GM10266 (cell line): ENCODE results near the gene ZBTB38.

ENCODE experiments used
- DNase-seq: peaks from one replicate; pipeline ENCODE4 v3.0.0; 2012; ENCODE audit errors: extremely low spot score
- CTCF ChIP-seq: IDR thresholded peaks from 2 replicates; pipeline ENCODE4 v1.5.1; 2012; ENCODE audit warnings: mild to moderate bottlenecking, low read depth; ENCODE audit not compliant: control insufficient read depth, insufficient read depth; ENCODE audit errors: missing control alignments

Gene ZBTB38

GRCh38 chr3:141400073-141400971 is 32.0 kb downstream of the ZBTB38 start:
- DNase-seq = no peak
- no peak for TF ChIP-seq CTCF

- DNase-seq = no peak
- no peak for TF ChIP-seq CTCF
Measured at GRCh38 chr3:141401095-141401494, 32.8 kb downstream of the ZBTB38 start.

- DNase-seq = peak; percentile 82
- no peak for TF ChIP-seq CTCF
Measured at GRCh38 chr3:141401573-141402475, 33.5 kb downstream of the ZBTB38 start.

GRCh38 chr3:141402476-141403171 is 34.3 kb downstream of the ZBTB38 start:
- TF ChIP-seq CTCF = no peak
- peak; percentile 64 for DNase-seq

GRCh38 chr3:141403576-141403975 is 35.3 kb downstream of the ZBTB38 start:
- TF ChIP-seq CTCF = no peak
- DNase-seq = no peak

- no peak for TF ChIP-seq CTCF
- DNase-seq = no peak
Measured at GRCh38 chr3:141405025-141405424, 36.7 kb downstream of the ZBTB38 start.
